HT1080 (cell line): ENCODE results near the gene PPP6R3. TPM values are rescaled to one million over a fixed set of nuclear protein-coding genes. Genes with fewer than 3 reads are reported as not detected.

Experiments
- DNase-seq: peaks from one replicate; pipeline ENCODE4 v3.0.0-alpha.2; 2015; ENCODE audit warnings: low read depth
- total RNA-seq: library from RNA; depleted of rRNA; stranded (reverse); fragments of >200 nt; shearing (Covaris generic); gene quantifications from 2 replicates; pipeline ENCODE4 v1.2.3, GENCODE V29; 2014

PPP6R3 gene
- total RNA-seq, 1 experiment from 2014 or later, result 111 TPM

DNA sequence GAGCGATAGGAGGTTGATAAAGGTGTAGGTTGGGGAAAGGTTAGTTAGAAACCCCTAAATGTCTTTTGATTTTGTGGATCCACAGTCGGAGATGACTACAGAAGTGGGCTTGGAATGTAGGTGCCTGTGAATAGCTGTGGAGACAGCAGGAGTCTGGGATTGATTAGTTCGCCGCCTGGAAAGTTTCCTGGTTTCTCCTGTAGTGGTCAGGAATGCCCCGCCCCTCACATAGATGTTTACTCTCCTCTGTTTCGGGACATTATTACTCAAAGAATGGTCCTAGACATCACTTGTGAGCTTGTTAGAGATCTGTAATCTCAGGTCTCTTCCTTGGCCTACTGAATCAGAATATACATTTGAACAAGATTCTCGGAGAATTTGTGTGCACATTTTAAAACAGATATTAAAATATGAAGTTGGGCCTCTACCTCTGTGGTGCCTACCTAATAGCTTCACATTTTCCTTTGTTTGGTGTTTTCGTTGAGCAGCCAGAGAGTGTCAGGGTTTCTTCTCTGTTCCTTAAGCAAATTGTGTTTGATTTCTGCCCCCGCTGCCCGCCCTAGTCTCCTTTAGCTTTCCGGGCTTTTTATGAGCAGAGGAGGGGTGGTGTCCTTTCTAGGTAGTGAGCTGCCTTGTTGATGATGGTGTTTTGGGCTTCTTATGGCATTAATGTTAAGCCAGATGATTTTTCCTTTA lies 89.4 kb downstream of the PPP6R3 start:
- no peak for DNase-seq

DNA sequence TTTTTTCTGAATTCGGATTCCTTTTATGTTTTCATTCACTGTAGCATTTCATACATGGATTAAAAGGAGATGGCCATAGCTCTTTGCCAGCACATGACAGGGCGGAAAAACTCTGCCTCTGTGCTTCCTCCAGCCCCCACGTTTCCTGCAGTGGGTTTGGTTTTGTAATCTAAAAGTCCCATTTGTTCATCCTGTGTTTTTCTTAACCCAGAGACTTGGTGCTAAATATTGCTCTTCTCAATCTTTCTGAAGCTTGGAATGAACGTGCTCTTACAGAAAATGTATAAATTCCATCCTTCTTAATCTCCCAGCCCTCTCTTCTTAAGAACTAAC lies 89.9 kb downstream of the PPP6R3 start:
- DNase-seq, result no peak

DNA sequence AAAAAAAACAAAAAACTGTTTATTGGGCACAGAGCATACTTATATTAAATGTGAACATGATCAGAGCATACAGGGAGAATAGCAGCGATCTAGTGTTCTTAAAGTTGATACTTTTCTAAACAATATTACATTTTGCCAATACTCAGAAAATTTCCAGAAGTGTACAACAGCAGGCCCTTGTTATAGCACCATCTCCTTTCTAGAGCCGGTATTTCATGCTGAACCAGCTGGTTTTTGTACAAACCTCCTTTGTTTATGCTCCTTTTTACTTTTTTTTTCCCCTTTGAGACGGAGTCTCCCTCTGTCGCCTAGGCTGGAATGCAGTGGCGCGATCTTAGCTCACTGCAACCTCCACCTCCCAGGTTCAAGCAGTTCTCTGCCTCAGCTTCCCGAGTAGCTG lies 90.7 kb downstream of the PPP6R3 start:
- no peak for DNase-seq

DNA sequence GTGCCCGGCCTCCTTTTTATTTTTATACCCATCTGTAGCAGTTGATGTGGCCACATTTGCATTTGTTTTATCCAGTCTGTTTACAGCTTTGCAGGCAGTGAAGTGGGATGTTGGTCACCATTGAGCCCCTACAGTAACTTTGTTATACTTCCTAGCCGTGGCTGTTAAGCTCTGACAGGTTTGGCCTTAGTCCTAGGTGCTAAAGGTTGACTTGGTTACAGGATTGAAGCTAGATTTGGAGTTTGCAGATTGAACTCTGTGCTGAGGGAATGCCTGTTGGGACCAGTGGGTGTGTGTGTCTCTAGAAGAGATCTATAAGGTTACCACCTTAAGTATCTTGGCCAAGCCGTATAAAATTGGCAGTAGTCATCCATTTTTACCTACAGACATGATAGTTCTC lies 91.2 kb downstream of the PPP6R3 start:
- no peak for DNase-seq

DNA sequence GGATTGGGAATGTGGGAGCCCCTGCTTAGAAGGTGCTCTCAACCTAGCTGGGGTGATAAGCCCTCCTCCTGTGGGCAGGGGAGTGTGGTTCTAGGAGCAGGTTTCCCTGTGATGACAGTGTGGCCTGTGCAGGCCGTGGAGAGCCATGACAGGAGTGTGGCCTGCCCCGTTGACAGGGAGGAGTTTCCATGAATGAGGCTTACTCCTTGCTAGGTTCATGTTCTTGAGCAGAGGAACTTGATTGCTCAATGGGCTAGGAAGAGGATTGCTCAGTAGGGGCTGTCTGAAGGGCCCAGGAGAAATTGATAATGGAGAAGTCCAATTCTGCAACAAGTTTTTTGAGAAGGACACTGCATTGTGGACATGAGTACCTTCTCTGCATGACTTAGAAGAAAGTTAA lies 92.0 kb downstream of the PPP6R3 start:
- DNase-seq, result no peak

DNA sequence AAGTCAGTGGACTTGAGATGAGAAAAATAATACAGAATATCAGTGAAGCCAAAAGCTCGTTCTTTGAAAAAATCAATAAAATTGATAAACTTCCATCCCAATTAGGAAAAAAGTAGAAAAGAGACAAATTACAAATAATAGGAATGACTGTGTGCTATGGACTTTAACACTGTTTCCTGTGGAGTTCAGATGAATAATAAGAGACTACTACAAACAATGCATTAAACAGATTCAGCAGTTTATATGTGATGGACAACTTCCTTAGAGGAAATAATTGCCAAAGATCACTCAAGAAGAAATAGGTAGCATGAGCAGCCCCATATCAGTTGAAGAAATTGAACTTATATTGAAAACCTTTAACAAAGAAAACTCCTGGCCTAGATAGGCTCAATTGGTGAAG lies 99.7 kb downstream of the PPP6R3 start:
- no peak for DNase-seq

DNA sequence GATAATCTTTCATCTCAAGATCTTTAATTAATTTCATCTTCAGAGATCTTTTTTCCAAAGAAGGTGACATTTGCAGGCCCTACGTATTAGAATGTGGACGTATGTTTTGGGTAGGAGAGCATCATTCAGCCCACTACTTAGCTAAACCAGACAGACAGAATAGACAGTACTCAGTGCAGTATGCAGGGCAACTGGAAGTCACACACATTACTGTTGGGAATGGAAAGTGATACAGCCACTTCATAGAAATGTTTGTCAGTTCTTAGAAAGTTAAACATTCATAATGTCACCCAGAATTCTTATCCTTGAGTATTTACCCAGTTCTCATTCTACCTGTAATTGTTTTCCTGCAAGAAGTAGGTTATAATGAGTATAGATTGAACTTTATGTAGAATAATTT lies 102.9 kb downstream of the PPP6R3 start:
- no peak for DNase-seq

DNA sequence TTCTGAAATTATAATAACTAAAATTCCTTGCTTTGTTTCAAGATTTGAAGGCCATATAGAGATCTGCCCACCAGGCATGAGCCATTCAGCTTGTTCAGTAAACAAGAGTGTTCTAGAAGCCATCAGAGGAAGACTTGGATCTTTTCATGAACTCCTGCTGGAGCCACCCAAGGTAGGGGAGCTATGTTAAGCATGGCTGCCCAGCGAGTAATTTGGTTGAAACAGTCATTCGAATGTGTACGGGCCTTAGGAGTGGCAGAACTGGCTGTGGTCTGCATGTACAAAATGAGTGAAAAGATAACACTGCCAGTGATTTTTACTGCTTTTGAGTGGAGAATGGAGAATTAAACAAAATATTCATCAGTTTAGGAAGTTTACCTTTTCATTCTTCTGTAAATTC lies 103.7 kb downstream of the PPP6R3 start:
- no peak for DNase-seq

DNA sequence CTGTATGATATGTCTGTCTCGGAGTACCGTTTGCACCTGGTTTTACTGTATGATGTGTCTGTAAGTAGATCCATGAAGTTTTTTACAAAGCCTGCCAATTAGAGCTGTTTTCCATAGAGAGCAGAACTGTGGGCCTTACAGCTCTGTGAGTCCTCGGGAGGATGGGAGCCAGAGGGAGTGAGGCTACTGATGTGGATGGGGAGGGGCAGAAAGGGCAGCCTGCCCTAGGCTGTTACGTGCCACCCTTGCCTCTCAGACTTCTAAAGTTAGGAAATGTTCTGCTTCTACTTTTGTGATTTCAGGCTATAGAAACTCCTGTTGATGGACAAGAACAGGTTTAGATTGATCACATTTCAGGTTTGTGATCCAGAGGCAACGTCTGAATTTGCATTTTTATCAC lies 105.2 kb downstream of the PPP6R3 start:
- no peak for DNase-seq

DNA sequence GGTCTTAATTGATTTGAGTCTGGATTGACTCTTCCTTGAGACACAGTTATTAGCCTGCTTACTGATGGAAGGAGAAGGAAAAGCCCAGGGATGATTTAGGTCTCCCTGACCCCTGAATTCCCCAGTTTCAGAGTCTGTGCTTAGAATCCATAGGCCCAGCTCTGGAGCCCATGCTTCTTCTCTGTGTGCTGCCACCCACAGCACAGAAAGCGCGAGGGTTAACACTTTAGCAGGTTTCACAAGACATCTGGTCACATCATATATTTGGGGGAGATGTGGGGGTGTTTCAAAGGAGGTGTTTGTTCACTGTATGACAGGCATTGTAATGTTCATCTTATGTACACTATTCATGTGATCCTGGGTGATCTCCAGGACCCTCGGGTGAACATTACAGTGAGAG lies 107.0 kb downstream of the PPP6R3 start:
- no peak for DNase-seq

DNA sequence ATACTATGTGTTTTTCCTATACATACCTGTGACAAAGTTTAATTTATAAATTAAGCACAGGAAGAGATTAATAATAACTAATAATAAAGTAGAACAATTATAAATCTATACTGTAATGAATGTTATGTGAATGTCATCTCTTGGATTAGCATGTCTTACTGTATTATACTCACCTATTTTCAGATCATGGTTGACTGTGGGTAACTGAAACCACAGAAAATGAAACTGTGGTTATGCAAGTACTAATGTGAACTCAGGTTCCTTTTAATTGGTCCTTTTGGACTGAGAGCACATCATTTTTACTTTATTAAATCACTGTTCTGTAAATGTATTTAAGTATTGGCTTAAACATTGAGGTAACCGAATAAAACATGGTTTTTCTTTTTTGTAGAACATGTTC lies 108.8 kb downstream of the PPP6R3 start:
- no peak for DNase-seq

DNA sequence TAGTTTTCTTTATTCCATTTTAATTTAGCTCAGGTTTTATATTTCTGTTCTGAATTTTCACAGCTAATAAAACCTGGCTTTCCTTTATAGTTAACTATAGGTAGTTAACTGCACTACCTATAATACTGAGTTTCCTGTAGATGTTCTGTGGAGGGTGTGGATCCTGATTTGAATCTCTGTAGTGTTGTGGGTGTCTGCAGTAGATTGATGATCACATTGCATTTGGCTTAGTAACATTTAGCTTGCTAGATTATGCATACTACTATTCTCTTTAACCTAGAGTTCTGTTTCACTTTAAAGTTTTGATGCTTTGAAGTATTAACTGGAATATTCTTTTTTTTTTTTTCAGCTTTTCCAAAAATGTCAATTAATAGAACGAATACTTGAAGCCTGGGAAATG lies 110.1 kb downstream of the PPP6R3 start:
- DNase-seq, result no peak

DNA sequence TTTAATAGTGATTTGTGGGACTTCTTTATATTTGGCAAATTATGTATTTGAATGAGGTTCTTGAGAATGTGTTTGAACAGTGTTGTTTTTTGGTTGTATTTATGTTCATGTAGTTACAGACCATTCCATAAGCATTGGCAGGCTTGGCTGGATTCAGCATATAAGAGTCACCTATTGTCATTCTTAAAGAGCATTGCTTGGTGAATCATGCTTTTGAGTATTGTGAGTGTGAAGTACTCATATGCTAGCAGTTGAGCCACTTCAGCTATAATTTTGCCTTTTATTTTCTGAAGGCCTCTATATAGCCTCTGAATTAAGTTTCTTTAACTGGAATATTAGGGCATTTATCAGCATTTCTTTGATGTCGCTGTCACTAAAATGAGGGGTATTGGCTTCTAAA lies 113.8 kb downstream of the PPP6R3 start:
- DNase-seq, result no peak

DNA sequence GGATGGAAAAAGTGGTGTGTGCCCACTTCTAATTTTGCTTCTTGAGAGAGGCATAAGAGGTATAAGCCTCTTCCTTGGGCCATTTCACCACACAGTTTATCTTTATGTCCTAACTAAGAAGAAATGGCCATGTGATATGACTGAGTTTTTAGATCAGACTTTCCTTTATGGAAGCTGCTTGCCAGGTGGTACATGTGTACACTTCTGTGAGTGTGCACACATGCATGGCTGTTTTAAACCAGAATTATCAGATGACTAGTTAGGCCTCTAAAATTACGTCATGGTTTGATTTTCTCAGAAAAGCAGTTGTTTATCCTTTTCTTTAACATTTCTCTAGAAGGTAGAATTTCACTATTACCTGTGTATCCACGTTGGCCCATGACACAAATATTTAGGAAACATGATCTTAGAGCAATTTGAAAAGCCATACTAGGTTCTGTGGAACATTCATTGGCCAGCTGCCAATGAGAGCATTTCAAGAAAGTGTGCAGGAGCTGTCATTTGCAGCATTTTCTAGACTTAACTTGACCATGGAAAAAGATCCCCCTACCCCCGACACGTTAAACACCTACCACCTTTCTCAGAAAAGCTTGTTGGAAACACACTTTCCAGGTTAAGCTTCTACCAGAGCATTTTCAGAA lies 114.6 kb downstream of the PPP6R3 start:
- DNase-seq, result no peak

DNA sequence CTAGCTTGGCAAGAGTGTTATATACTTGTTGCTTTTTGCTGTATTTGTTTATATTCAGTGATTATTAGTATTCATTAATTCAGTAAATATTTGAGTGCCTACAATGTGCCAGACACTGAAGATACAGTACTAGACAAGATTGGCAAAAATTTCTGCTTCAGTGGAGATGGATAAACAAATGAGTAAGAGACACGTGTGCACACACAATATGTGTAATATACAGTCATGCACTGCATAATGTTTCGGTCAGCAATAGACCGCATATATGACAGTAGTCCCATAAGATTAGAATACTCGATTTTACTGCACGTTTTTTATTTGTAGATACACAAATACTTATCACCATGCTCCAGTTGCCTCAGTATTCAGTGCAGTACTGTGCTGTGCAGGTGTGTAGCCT lies 118.9 kb downstream of the PPP6R3 start:
- no peak for DNase-seq

DNA sequence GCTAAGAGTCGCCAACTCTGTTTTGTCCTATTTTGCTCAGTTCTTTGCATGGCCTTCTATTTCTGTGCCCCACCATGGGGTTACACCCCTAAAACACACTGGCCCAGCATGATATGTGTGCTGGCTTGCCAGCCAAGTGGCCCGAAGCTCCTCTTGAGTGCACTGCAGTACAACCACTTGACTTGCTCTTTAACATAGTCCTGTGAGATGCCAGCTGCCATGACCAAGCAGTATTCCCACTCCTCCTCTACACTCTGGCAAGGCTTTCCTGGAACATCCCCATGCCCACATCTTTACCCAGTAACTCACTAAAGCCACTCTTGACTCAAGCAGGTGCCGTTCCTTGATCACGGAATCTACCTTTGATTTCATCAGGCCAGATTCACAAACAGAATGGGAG lies 120.9 kb downstream of the PPP6R3 start:
- DNase-seq, result no peak

DNA sequence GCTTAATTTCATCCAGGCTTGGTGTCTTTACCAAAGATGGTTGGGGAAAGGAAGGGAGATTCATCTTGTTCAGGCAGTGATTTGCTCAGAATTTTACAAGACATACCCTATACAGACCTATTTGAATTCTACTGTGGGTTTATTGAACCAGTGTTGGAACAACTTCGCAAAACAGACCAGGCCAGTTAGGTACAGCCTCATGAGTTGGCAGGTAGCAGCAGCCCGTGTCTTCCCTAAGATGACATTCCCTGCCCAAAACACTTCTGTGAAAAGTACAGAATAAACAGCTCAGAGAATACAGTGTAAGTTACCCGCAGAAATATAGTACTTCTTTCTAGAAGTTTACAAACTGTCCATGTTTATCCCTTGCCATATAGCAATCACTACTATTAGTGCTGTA lies 121.3 kb downstream of the PPP6R3 start:
- DNase-seq, result no peak

DNA sequence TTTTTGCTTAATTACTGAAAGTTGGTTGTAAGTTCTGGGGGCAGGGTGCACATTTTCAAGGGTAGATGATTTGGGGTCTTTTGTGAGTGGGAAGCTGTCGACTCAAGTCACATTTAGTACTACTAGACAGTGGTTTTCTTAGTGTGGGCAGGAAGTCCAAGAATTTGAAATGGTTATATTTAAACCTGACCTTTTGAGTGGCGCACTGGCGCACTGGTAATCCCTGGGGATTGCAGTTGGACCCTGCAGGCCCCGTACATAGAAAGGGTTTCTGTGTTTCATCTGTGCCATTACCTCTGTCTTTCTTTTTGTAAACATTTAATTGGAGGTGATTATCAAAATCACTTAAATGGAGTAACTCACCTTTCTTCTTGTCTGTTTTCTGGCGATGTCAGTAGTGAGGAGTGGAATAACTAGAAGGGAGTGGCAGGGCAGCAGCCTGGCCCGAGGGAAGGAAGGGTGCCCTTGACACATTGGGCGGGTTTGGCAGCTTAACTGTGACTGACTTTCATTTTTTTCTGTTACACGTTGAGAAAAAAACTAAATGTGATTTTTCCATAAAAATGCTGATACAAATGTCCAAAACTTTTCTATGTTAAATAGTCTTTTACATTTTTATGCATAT lies 122.0 kb downstream of the PPP6R3 start:
- no peak for DNase-seq

DNA sequence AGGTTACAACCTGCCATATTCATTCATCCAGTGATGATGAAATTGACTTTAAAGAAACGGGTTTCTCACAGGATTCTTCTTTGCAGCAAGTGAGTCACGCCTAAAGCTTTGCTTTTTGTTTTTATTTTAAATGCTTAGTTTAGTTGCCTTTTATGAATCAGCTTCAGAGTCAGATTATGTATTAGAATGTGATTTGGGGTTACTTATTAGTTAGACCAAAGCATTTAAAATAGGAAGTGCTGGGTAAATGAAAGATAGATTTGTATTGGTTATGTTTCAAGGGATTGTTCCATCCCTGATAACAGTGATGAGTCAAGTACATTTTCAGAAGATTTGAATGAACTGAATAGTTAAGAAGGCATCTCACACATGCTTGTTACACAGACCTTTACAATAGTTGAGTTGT lies 122.5 kb downstream of the PPP6R3 start:
- peak; percentile 13 for DNase-seq

DNA sequence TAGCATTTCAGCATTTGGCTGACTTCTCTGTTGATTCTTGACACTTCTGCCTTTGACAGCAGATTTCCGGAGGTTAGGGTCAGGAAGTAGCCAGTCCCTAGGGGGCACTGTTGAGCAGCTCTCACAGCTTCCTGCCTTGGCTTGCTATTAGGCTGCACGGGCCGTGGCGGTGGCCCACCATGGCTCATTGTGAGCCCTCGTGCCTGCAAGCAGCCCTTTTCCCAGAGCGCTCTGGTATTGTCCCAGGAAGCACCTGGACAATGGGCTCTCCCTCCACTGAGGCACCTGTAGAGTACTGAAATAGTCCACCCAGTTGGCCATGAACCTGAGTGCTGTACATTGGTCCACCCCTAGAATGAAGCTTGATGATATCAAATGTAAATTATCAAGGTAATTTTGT lies 123.5 kb downstream of the PPP6R3 start:
- peak; percentile 20 for DNase-seq

DNA sequence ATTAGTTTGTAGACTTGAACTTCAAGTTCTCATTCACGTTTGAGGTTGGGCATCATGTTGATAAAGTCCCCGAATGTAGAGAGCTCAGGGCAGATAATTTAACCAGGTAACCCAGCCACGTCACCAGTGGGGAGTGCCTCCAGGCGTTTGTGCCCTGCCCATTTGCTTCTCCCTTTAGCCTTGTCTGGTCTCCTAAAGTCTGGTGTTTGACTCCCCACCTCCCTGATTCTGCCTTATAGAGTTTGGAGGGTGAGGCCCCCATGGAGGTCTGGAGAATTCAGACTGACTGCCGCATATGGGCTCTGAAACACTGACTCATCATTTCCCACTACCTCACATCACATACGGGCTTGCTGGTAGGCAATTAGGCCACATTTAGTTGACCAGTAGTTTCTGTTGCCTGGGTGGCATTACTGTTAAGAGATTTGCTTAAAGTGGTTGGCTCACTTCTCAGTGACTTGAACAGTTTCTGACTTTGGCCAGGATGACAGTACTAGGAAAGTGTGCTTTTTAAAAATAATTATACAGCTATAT lies 124.5 kb downstream of the PPP6R3 start:
- no peak for DNase-seq

DNA sequence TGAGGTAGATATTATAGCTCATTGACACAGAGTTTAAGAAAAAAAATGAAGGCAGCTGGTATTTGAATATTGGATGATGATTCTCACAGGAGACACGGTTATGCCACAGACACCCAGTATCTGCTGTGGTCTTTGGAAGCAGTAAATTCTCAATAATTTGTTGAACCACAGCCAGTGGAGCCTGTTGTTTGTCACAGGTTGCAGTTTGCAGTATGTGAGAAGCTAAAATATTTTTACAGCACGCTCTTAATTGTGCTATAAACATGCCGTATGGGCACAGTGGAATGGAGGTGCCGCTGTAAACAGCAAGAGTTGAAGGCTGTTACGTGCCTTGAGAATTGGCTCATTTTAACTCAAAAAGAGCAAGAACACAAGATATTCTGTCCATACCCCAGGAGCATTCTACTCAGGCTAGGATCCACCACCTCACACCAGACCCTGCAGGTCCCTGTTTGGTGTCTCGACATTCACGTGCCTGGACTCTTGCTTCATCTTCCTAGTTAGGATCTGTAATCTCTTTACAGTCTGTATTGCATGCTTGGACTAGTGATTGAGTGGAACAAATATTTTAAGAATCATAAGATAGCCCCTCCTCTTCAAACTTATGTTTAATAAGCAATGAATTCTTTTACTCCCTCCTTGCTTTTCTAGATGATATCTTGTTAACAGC lies 129.1 kb downstream of the PPP6R3 start:
- DNase-seq, result no peak
